Tibial nerve (tissue), 4 donors: Measurements from ENCODE around the gene AGAP3. TPM values are rescaled to one million over a fixed set of nuclear protein-coding genes. Genes with fewer than 3 reads are reported as not detected.

Experiments used
- DNase-seq, 2 donors: peaks; one replicate each; pipeline ENCODE4 v3.0.0-alpha.2; 2019; ENCODE audit warnings: low spot score in 2 of 2
- H3K27ac ChIP-seq, 4 donors: fragments of 200-600 bp; sonication (generic) in 3 of 4; one replicate each; pipeline ENCODE4 v1.5.1; 2017 to 2019; ENCODE audit warnings: mild to moderate bottlenecking in 1 of 4
- H3K27me3 ChIP-seq, 2 donors: fragments of 200-600 bp; sonication (generic) in 1 of 2; one replicate each; pipeline versions ENCODE4 v1.5.1 to v1.6.0; 2017 to 2019
- H3K36me3 ChIP-seq, 3 donors: fragments of 200-600 bp; sonication (generic); one replicate each; pipeline ENCODE4 v1.5.1; 2018 to 2019
- H3K4me1 ChIP-seq, 4 donors: fragments of 200-600 bp; sonication (generic) in 3 of 4; one replicate each; pipeline ENCODE4 v1.5.1; 2017 to 2019
- H3K4me3 ChIP-seq, 4 donors: fragments of 200-600 bp; sonication (generic) in 3 of 4; one replicate each; pipeline ENCODE4 v1.5.1; 2017 to 2019; ENCODE audit warnings: mild to moderate bottlenecking in 1 of 4, moderate library complexity in 1 of 4
- H3K9me3 ChIP-seq, 4 donors: fragments of 200-600 bp; sonication (generic) in 3 of 4; one replicate each; pipeline ENCODE4 v1.5.1; 2017 to 2019
- EP300 ChIP-seq, 2 donors: sonication (generic); formaldehyde crosslinking; IDR thresholded peaks; one replicate each; pipeline ENCODE4 v1.6.1; 2017; ENCODE audit warnings: antibody characterized with exemption in 2 of 2, mild to moderate bottlenecking in 1 of 2
- POLR2A ChIP-seq, 2 donors: fragments of 450-650 bp; IDR thresholded peaks; one replicate each; pipeline ENCODE4 v1.6.1; 2017; ENCODE audit warnings: antibody characterized with exemption in 2 of 2, mild to moderate bottlenecking in 2 of 2, moderate library complexity in 2 of 2
- WGBS, 2 donors: methylation state at CpG; one replicate each; pipeline ENCODE4 v1.1.5; 2018; 5-methylcytosine and 5-hydroxymethylcytosine counted together
- total RNA-seq, 4 donors: library from RNA; depleted of rRNA; stranded (reverse); fragments of >200 nt; gene quantifications; one replicate each; pipeline ENCODE4 v1.1.0, GENCODE V29; 2016
- TF ChIP-seq, protein P1 (sequence below), 5 experiments: fragments of 200-600 bp in 3 of 5; fragments of 450-650 bp in 2 of 5; sonication (generic) in 3 of 5; IDR thresholded peaks; one replicate each; pipeline ENCODE4 v1.5.1; 2016 to 2019; ENCODE audit warnings: antibody characterized with exemption in 5 of 5, mild to moderate bottlenecking in 3 of 5, moderate library complexity in 2 of 5

The AGAP3 gene
- total RNA-seq, 4 donors from 2014 or later, result 40.0 to 114 (median 87.2) TPM

DNA sequence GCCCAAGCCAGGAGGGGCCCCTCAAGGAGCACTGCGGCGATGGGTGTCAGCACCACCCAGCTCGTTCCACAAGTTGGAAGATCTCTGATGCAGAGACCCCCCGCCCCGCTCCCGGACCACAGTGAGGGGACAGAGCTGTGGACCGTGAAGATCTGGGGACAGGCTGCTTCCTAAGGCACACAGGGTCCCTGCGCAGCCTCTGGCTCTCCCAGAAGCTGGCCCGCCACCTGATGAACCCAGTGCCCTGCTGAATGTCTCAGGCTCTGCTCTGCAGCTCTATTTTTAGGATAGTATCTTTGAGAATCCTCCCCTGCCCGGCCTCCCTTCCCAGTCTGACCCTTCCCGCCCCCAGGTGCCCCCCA lies 51.5 kb downstream of the AGAP3 start:
- Histone ChIP-seq H3K4me1 (peaks cover 0 to 7% (median 0%) of the 10 kb centered on the region in 4 donors), H3K36me3 (peaks cover 4 to 95% (median 6%) of the 10 kb centered on the region in 3 donors), H3K27ac (no peak overlapping the region), H3K27me3 (no peaks in the 10 kb centered on the region), H3K9me3 (no peaks in the 10 kb centered on the region), H3K4me3 (no peak overlapping the region)
- TF ChIP-seq, protein P1, sequence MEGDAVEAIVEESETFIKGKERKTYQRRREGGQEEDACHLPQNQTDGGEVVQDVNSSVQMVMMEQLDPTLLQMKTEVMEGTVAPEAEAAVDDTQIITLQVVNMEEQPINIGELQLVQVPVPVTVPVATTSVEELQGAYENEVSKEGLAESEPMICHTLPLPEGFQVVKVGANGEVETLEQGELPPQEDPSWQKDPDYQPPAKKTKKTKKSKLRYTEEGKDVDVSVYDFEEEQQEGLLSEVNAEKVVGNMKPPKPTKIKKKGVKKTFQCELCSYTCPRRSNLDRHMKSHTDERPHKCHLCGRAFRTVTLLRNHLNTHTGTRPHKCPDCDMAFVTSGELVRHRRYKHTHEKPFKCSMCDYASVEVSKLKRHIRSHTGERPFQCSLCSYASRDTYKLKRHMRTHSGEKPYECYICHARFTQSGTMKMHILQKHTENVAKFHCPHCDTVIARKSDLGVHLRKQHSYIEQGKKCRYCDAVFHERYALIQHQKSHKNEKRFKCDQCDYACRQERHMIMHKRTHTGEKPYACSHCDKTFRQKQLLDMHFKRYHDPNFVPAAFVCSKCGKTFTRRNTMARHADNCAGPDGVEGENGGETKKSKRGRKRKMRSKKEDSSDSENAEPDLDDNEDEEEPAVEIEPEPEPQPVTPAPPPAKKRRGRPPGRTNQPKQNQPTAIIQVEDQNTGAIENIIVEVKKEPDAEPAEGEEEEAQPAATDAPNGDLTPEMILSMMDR (IDR thresholded peaks at IDR 0.05), result no peak
- TF ChIP-seq EP300 (IDR thresholded peaks at IDR 0.05) (no peak), POLR2A (IDR thresholded peaks at IDR 0.05) (no peak)
- no peak for DNase-seq
- 71 to 91% methylated on average over 8 to 10 of the region's 11 CpGs for WGBS, 2 donors

DNA sequence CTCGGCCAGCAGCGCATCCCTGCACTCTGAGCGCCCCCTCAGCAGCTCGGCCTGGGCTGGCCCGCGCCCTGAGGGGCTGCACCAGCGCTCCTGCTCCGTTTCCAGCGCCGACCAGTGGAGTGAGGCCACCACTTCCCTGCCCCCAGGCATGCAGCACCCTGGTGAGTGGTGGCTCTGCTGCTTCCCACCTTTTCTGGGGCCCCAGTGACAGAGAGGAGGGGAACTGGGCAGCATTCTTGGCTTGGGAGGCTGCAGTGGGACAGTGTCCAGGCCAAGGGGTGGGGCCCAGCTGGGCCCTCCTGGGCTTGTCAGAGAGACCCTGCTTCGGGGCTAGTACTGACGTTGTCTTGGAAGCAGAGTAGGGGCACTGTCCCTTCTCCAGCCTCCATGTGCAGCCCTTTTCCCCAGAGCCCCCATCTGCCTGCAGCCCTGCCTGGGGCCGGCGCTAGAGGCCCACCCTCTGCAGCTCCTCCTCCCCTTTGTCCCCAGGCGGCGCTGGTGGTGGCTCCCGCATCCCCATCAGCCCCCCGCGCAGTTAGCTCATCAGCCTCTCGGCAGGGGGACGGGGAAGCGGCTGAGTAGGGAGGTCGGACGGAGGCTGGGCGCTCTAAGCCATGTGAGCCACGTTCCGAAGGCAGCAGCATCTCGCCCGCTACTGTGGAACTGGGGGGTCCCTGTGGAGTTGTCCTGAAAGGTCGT lies 52.0 kb downstream of the AGAP3 start:
- no peak overlapping the region for H3K4me3 ChIP-seq
- peaks cover 0 to 11% (median 0%) of the 10 kb centered on the region in 4 donors for H3K4me1 ChIP-seq
- no peaks in the 10 kb centered on the region for H3K27me3 ChIP-seq
- 67 to 79% methylated on average over 18 to 30 of the region's 30 CpGs for WGBS, 2 donors
- TF ChIP-seq, protein P1 (IDR thresholded peaks at IDR 0.05), result no peak
- no peak for TF ChIP-seq EP300 (IDR thresholded peaks at IDR 0.05)
- no peak for TF ChIP-seq POLR2A (IDR thresholded peaks at IDR 0.05)
- no peak overlapping the region for H3K27ac ChIP-seq
- H3K9me3 ChIP-seq, result no peaks in the 10 kb centered on the region
- no peak for DNase-seq
- H3K36me3 ChIP-seq, result peaks cover 4 to 95% (median 4%) of the 10 kb centered on the region in 3 donors

DNA sequence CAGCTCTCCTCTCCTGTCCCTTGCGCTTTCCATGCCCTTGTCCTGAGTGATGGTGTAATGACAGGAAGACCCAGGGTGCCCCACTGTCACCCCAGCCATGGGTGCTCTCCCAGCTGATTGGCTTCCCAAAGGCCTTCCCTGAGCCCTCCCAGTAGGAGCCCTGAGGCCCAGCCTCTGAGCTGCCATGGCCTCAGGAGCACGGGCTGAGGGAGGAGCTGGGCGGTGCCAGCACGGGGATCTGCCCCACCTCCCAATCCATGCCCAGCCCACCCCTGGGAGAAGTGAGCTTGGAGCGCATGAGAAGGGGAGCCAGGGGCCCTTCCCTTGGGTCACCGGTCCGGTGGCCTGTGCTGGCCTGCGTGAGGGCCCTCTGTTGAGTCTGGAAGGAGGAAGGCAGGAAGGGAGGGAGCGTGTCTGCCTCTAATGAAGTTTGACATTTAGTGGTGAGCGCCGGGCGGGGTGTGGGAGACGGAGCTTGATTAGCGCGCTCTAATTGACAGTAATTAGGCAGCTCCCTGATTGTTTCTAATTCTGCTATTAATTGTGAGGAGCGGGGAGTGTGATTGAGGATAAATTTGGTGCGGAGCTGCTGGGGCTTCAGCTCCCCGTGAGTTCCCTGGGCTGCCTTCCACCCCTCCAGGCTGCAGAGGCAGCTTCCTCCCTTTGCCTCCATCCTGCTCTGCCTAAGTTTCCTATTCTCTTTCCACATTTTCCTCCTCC lies 53.0 kb downstream of the AGAP3 start:
- Histone ChIP-seq H3K4me1 (peaks cover 0 to 11% (median 0%) of the 10 kb centered on the region in 4 donors), H3K4me3 (no peak overlapping the region), H3K27me3 (no peaks in the 10 kb centered on the region), H3K9me3 (no peaks in the 10 kb centered on the region), H3K36me3 (peaks cover 4 to 95% (median 4%) of the 10 kb centered on the region in 3 donors), H3K27ac (no peak overlapping the region)
- no peak for DNase-seq
- TF ChIP-seq, protein P1 (IDR thresholded peaks at IDR 0.05), result no peak
- TF ChIP-seq EP300 (IDR thresholded peaks at IDR 0.05) (no peak), POLR2A (IDR thresholded peaks at IDR 0.05) (no peak)
- 66 to 84% methylated on average over 18 of the region's 18 CpGs for WGBS, 2 donors

DNA sequence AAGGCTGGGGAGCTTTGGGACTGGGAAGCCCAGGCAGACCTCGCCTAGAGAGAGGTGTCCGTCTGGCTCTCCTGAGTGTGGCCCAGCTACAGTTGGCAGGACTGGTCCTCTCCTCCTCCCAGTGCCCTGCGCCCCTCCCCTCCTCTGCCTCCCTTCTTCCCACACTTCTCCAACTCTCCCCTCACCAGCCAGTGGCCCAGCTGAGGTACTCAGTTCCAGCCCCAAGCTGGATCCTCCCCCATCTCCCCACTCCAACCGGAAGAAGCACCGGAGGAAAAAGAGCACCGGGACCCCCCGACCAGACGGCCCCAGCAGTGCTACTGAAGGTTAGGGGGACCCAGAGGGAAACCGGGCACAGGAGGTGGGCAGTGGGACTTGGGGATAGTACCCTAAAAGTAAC lies 53.5 kb downstream of the AGAP3 start:
- H3K4me3 ChIP-seq, result no peak overlapping the region
- no peak for TF ChIP-seq EP300 (IDR thresholded peaks at IDR 0.05)
- no peak for TF ChIP-seq POLR2A (IDR thresholded peaks at IDR 0.05)
- TF ChIP-seq, protein P1 (IDR thresholded peaks at IDR 0.05), result no peak
- peaks cover 4 to 95% (median 4%) of the 10 kb centered on the region in 3 donors for H3K36me3 ChIP-seq
- no peaks in the 10 kb centered on the region for H3K27me3 ChIP-seq
- peaks cover 0 to 11% (median 0%) of the 10 kb centered on the region in 4 donors for H3K4me1 ChIP-seq
- no peak overlapping the region for H3K27ac ChIP-seq
- no peak for DNase-seq
- H3K9me3 ChIP-seq, result no peaks in the 10 kb centered on the region
- 79 to 87% methylated on average over 9 of the region's 9 CpGs for WGBS, 2 donors

DNA sequence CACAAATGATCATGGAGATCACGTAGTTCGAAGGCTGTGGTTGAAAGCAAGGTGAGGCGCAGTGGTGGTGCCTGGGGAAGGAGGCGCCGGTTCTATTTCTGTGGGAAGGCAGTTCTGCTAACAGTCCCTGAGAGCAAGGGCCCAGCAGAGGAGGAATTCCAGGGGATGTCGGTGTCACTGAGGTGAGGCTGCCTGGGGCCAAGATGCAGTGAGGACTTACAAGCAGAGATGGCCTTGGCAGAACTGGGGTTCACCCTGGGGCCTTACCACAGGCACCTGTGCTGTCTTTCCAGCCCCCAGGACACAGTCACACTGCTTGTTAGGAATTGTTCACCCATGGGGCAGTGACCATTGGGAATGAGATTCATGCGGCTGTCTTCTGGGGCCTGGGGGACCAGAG lies 54.6 kb downstream of the AGAP3 start:
- WGBS, 2 donors, result 95 to 98% methylated on average over 7 of the region's 7 CpGs
- Histone ChIP-seq H3K36me3 (peaks cover 0 to 90% (median 4%) of the 10 kb centered on the region in 3 donors), H3K9me3 (no peaks in the 10 kb centered on the region), H3K4me1 (peaks cover 0 to 11% (median 0%) of the 10 kb centered on the region in 4 donors), H3K4me3 (no peak overlapping the region), H3K27me3 (no peaks in the 10 kb centered on the region), H3K27ac (no peak overlapping the region)
- DNase-seq, result no peak
- TF ChIP-seq EP300 (IDR thresholded peaks at IDR 0.05), result no peak
- no peak for TF ChIP-seq POLR2A (IDR thresholded peaks at IDR 0.05)
- TF ChIP-seq, protein P1 (IDR thresholded peaks at IDR 0.05), result no peak
